K562 (cell line): ENCODE measurements around the gene SCRN1. TPM values are rescaled to one million over a fixed set of nuclear protein-coding genes. Genes with fewer than 3 reads are reported as not detected.

Source experiments
- ARNT ChIP-seq, 2 experiments: fragments of 450-650 bp; IDR thresholded peaks; 2 replicates each; pipeline ENCODE4 v1.6.1; 2016; ENCODE audit warnings: mild to moderate bottlenecking in 1 of 2
- COPS2 ChIP-seq: fragments of 450-650 bp; conservative IDR thresholded peaks from 2 replicates; pipeline ENCODE4 v1.6.1; 2016; ENCODE audit warnings: mild to moderate bottlenecking, moderate library complexity
- DIDO1 ChIP-seq: fragments of 450-650 bp; IDR thresholded peaks from 2 replicates; pipeline ENCODE4 v1.6.1; 2016; ENCODE audit warnings: low read depth, missing biosample characterization, missing genetic modification characterization
- ESRRB ChIP-seq: fragments of 250-450 bp; sonication (Bioruptor Pico); IDR thresholded peaks from 2 replicates; pipeline ENCODE4 v1.5.0; 2020; ENCODE audit warnings: mild to moderate bottlenecking, moderate library complexity, borderline replicate concordance
- FOSL1 ChIP-seq: fragments of 200-800 bp; sonication (Bioruptor generic); conservative IDR thresholded peaks from 2 replicates; pipeline ENCODE4 v1.6.1; 2016; ENCODE audit warnings: missing genetic modification characterization, missing compliant biosample characterization
- HDAC2 ChIP-seq: fragments of 450-650 bp; IDR thresholded peaks from 2 replicates; pipeline ENCODE4 v1.6.1; 2016; ENCODE audit warnings: mild to moderate bottlenecking
- HDAC3 ChIP-seq: fragments of 450-650 bp; IDR thresholded peaks from 2 replicates; pipeline ENCODE4 v1.6.1; 2018; ENCODE audit warnings: borderline replicate concordance, mild to moderate bottlenecking, moderate library complexity; ENCODE audit not compliant: partially characterized antibody
- ILK ChIP-seq: fragments of 450-650 bp; IDR thresholded peaks from 2 replicates; pipeline ENCODE4 v1.6.1; 2016; ENCODE audit warnings: missing genetic modification characterization, low read depth, mild to moderate bottlenecking, missing compliant biosample characterization, moderate library complexity, borderline replicate concordance
- MTF1 ChIP-seq: fragments of 250-450 bp; sonication (Bioruptor Pico); IDR thresholded peaks from 2 replicates; pipeline ENCODE4 v1.9.0; 2021; ENCODE audit warnings: moderate library complexity, mild to moderate bottlenecking, inconsistent platforms, borderline replicate concordance
- NR2C1 ChIP-seq, 2 experiments: fragments of 450-650 bp; IDR thresholded peaks; 2 replicates each; pipeline ENCODE4 v1.6.1; 2017; ENCODE audit warnings: mild to moderate bottlenecking in 2 of 2, antibody characterized with exemption in 1 of 2, inconsistent platforms in 1 of 2, missing compliant biosample characterization in 1 of 2, missing genetic modification characterization in 1 of 2
- NR2C2 ChIP-seq, 2 experiments: fragments of 200-800 bp in 1 of 2; sonication (Bioruptor generic) in 1 of 2; sonication (generic) in 1 of 2; formaldehyde crosslinking in 1 of 2; IDR thresholded peaks; 2 replicates each; pipeline versions ENCODE4 v1.6.1 to v1.8.0; 2016 to 2022; ENCODE audit warnings: mild to moderate bottlenecking in 1 of 2, missing compliant biosample characterization in 1 of 2, missing genetic modification characterization in 1 of 2, missing genetic modification reagents in 1 of 2
- OTX1 ChIP-seq: fragments of 450-650 bp; formaldehyde crosslinking; IDR thresholded peaks from 2 replicates; pipeline ENCODE4 v1.4.0; 2022; ENCODE audit warnings: mild to moderate bottlenecking
- POLR3G ChIP-seq: IDR thresholded peaks from 2 replicates; pipeline ENCODE4 v1.6.1; 2011; ENCODE audit not compliant: insufficient read length, insufficient replicate concordance; ENCODE audit errors: extremely low read depth
- PTRF ChIP-seq: fragments of 450-650 bp; IDR thresholded peaks from 2 replicates; pipeline ENCODE4 v1.6.1; 2016; ENCODE audit warnings: mild to moderate bottlenecking, missing genetic modification characterization, missing compliant biosample characterization
- SMARCA4 ChIP-seq: fragments of 450-650 bp; IDR thresholded peaks from 2 replicates; pipeline ENCODE4 v1.6.1; 2016
- ZNF140 ChIP-seq: fragments of 250-450 bp; sonication (Bioruptor Pico); IDR thresholded peaks from 2 replicates; pipeline ENCODE4 v1.8.0; 2021; ENCODE audit warnings: moderate library complexity, mild to moderate bottlenecking, inconsistent platforms
- polyA plus RNA-seq, 8 experiments: library from polyadenylated mRNA; depleted of rRNA in 4 of 8; stranded (reverse) in 5 of 8; unstranded in 3 of 8; fragments of >200 nt; fragmentation: Nextera tagmentation in 2 of 8; fragmentation: Illumina TruSeq in 1 of 8; extraction: Ambion mirVana in 2 of 8; extraction: Trizol in 1 of 8; gene quantifications; 2 replicates each; pipeline versions ENCODE4 v1.2.1 to v1.2.3, GENCODE V29; 2011 to 2014; ENCODE audit warnings: inconsistent platforms in 1 of 8, missing spikeins in 1 of 8
- total RNA-seq, 7 experiments: library from RNA; depleted of rRNA in 6 of 7; stranded (reverse); fragments of >200 nt in 6 of 7; fragmentation: Illumina TruSeq in 2 of 7; extraction: Trizol in 2 of 7; gene quantifications; 2 replicates each; pipeline versions ENCODE4 v1.2.1 to v1.2.3, GENCODE V29; 2011 to 2021; ENCODE audit warnings: low replicate concordance in 1 of 7
- TF ChIP-seq, protein P1 (sequence below), 2 experiments: fragments of 450-650 bp in 1 of 2; IDR thresholded peaks; 2 replicates each; pipeline ENCODE4 v1.6.1; 2011 to 2017; ENCODE audit warnings: low read depth in 2 of 2, antibody characterized with exemption in 1 of 2, borderline replicate concordance in 1 of 2, low read length in 1 of 2, mild to moderate bottlenecking in 1 of 2, mixed read lengths in 1 of 2; ENCODE audit not compliant: control insufficient read depth in 1 of 2
- TF ChIP-seq, protein P2 (sequence below): fragments of 250-450 bp; sonication (Bioruptor Pico); IDR thresholded peaks from 2 replicates; pipeline ENCODE4 v1.4.0; 2020
- TF ChIP-seq, protein P3 (sequence below): fragments of 250-450 bp; sonication (Bioruptor Pico); IDR thresholded peaks from 2 replicates; pipeline ENCODE4 v1.5.0; 2021; ENCODE audit warnings: mild to moderate bottlenecking, borderline replicate concordance

Gene SCRN1
- total and polyA plus RNA-seq, 9 of the 15 experiments (the other 6 are each of a cell fraction or from before 2014, with no cell fraction given) = 0.13 to 1.4 (median 0.20) TPM

DNA sequence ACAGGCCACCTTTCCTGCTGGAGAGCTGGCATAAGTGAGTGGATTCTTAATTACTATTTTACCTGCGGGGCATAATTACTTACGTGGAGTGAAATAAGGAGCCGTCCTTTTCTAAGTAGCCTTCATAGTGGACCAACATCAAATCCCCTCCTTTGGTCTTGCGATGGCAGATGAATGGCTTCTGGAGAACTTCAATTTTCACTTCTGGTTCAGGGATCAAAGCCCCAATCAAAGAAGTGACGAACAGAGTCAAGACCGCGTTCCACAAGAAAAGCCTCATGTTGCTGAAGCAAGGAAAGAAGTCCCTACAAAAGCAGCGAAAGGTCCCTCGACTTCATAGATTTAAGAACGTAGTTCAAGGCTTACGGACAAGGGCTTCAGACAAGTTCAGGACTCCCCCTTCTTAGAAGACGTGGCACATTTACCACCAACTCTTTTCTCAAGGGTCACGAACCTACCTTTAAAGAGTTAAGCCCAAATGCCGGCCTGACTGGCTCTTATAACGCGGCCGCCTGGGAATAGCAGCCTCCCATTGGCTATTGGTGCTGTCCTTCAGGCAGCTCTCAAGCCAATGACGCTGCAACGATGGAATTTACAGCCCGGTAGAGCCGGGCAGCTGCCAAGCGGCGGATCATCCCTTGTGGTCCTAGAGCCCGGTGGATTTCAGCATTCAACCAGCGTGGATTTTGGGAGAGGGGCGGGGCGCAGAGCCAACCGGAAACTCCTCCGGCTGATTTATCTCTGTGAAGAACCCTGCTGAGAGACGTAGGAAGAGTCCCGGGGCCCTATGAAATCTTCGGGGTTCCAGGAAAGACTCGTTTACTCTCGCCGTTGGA is 36.8 kb upstream of the SCRN1 start, which contains the start of gene FKBP14 (continued):
- TF ChIP-seq POLR3G = no peak
- TF ChIP-seq HDAC3 = peak; percentile 32
- no peak for TF ChIP-seq HDAC2
- no peak for TF ChIP-seq SMARCA4
- TF ChIP-seq, protein P1, sequence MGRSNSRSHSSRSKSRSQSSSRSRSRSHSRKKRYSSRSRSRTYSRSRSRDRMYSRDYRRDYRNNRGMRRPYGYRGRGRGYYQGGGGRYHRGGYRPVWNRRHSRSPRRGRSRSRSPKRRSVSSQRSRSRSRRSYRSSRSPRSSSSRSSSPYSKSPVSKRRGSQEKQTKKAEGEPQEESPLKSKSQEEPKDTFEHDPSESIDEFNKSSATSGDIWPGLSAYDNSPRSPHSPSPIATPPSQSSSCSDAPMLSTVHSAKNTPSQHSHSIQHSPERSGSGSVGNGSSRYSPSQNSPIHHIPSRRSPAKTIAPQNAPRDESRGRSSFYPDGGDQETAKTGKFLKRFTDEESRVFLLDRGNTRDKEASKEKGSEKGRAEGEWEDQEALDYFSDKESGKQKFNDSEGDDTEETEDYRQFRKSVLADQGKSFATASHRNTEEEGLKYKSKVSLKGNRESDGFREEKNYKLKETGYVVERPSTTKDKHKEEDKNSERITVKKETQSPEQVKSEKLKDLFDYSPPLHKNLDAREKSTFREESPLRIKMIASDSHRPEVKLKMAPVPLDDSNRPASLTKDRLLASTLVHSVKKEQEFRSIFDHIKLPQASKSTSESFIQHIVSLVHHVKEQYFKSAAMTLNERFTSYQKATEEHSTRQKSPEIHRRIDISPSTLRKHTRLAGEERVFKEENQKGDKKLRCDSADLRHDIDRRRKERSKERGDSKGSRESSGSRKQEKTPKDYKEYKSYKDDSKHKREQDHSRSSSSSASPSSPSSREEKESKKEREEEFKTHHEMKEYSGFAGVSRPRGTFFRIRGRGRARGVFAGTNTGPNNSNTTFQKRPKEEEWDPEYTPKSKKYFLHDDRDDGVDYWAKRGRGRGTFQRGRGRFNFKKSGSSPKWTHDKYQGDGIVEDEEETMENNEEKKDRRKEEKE (IDR thresholded peaks at IDR 0.05; ENCODE audit: borderline replicate concordance in 1 of 2, control insufficient read depth in 1 of 2, low read depth in 2 of 2, low read length in 1 of 2) = no peak
- no peak for TF ChIP-seq MTF1 (CRISPR knock-in tag)
- no peak; the same call in 1 of the 2 replicates for TF ChIP-seq DIDO1 (tag)
- peak; percentile 67 for TF ChIP-seq FOSL1 (tag)
- TF ChIP-seq ARNT (IDR thresholded peaks at IDR 0.05) = no peak
- no peak for TF ChIP-seq COPS2
- TF ChIP-seq OTX1 (CRISPR knock-in tag) = no peak
- peak; percentile 89 for TF ChIP-seq NR2C1 (IDR thresholded peaks at IDR 0.05)
- peak; percentile 58 for TF ChIP-seq NR2C1 (tag; IDR thresholded peaks at IDR 0.05)
- TF ChIP-seq ESRRB (CRISPR knock-in tag) = no peak
- TF ChIP-seq, protein P2, sequence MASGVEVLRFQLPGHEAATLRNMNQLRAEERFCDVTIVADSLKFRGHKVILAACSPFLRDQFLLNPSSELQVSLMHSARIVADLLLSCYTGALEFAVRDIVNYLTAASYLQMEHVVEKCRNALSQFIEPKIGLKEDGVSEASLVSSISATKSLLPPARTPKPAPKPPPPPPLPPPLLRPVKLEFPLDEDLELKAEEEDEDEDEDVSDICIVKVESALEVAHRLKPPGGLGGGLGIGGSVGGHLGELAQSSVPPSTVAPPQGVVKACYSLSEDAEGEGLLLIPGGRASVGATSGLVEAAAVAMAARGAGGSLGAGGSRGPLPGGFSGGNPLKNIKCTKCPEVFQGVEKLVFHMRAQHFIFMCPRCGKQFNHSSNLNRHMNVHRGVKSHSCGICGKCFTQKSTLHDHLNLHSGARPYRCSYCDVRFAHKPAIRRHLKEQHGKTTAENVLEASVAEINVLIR (CRISPR knock-in tag) = no peak
- TF ChIP-seq ILK (tag) = no peak
- TF ChIP-seq NR2C2 (CRISPR knock-in tag; IDR thresholded peaks at IDR 0.05) = no peak
- TF ChIP-seq NR2C2 (tag; IDR thresholded peaks at IDR 0.05) = peak; percentile 89
- TF ChIP-seq ZNF140 (CRISPR knock-in tag) = no peak
- TF ChIP-seq, protein P3, sequence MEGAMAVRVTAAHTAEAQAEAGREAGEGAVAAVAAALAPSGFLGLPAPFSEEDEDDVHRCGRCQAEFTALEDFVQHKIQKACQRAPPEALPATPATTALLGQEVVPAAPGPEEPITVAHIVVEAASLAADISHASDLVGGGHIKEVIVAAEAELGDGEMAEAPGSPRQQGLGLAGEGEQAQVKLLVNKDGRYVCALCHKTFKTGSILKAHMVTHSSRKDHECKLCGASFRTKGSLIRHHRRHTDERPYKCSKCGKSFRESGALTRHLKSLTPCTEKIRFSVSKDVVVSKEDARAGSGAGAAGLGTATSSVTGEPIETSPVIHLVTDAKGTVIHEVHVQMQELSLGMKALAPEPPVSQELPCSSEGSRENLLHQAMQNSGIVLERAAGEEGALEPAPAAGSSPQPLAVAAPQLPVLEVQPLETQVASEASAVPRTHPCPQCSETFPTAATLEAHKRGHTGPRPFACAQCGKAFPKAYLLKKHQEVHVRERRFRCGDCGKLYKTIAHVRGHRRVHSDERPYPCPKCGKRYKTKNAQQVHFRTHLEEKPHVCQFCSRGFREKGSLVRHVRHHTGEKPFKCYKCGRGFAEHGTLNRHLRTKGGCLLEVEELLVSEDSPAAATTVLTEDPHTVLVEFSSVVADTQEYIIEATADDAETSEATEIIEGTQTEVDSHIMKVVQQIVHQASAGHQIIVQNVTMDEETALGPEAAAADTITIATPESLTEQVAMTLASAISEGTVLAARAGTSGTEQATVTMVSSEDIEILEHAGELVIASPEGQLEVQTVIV (CRISPR knock-in tag) = no peak
- no peak for TF ChIP-seq PTRF
